Measurements from ENCODE around the gene THOP1. TPM values are rescaled to one million over a fixed set of nuclear protein-coding genes. Genes with fewer than 3 reads are reported as not detected.
A peak's percentile ranks its signal among the peaks of the same experiment; 100 is the strongest.

Gene THOP1
- polyA plus RNA-seq, 1 donor from 2014 or later = 54.4 TPM

- Mint-ChIP-seq H3K4me3 (no peak overlapping the region), H3K36me3 (peaks cover 14% of the 10 kb centered on the region), H3K27ac (no peak overlapping the region), H3K27me3 (no peaks in the 10 kb centered on the region), H3K9me3 (peaks cover 0 to 6% (median 5%) of the 10 kb centered on the region in 3 donors), H3K4me1 (peaks cover 0 to 9% (median 2%) of the 10 kb centered on the region in 3 donors)
These were observed 38.3 kb downstream of the THOP1 start for GRCh38 chr19:2823646-2824045.

- Mint-ChIP-seq H3K27ac (peak overlapping the region in 2 of 3 donors; percentile 21 to 80), H3K27me3 (no peaks in the 10 kb centered on the region), H3K9me3 (peaks cover 2 to 6% (median 5%) of the 10 kb centered on the region in 3 donors), H3K4me1 (peaks cover 0 to 9% (median 2%) of the 10 kb centered on the region in 3 donors), H3K36me3 (peaks cover 14% of the 10 kb centered on the region), H3K4me3 (peak overlapping the region in 1 of 4 donors; percentile 38)
These were observed 38.8 kb downstream of the THOP1 start for GRCh38 chr19:2824129-2824528.

GRCh38 chr19:2827022-2827421 is 41.7 kb downstream of the THOP1 start:
- H3K9me3 Mint-ChIP-seq = peaks cover 6 to 9% (median 8%) of the 10 kb centered on the region in 3 donors
- H3K4me3 Mint-ChIP-seq = no peak overlapping the region
- no peak overlapping the region for H3K27ac Mint-ChIP-seq
- H3K27me3 Mint-ChIP-seq = no peaks in the 10 kb centered on the region
- H3K36me3 Mint-ChIP-seq = peaks cover 16% of the 10 kb centered on the region
- peaks cover 0 to 2% (median 2%) of the 10 kb centered on the region in 3 donors for H3K4me1 Mint-ChIP-seq

GRCh38 chr19:2827840-2828489 is 42.7 kb downstream of the THOP1 start:
- no peak overlapping the region for H3K4me3 Mint-ChIP-seq
- peaks cover 22% of the 10 kb centered on the region for H3K36me3 Mint-ChIP-seq
- peaks cover 6 to 9% (median 8%) of the 10 kb centered on the region in 3 donors for H3K9me3 Mint-ChIP-seq
- H3K4me1 Mint-ChIP-seq = peaks cover 0 to 2% (median 2%) of the 10 kb centered on the region in 3 donors
- H3K27me3 Mint-ChIP-seq = no peaks in the 10 kb centered on the region
- peak overlapping the region in 1 of 3 donors; percentile 57 for H3K27ac Mint-ChIP-seq

DNA sequence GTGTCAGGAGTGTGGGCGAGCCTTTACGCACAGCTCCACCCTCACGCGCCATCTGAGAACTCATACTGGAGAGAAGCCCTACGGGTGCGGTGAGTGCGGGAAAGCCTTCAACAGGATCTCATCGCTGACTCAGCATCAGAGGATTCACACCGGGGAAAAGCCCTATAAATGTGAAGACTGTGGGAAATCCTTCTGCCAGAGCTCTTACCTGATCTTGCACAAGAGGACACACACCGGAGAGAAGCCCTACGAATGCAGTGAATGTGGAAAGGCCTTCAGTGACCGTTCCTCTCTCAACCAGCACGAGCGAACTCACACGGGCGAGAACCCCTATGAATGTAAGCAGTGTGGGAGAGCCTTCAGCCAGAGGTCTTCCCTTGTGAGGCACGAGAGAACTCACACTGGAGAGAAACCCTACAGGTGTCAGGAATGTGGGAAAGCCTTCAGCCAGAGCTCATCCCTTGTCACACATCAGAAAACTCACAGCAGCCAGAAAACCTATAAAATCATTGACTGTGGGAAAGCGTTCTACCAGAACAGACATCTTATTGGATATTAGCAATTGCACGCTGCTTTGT is 49.1 kb downstream of the THOP1 start:
- peaks cover 29% of the 10 kb centered on the region for H3K36me3 Mint-ChIP-seq
- H3K4me3 Mint-ChIP-seq = no peak overlapping the region
- H3K27ac Mint-ChIP-seq = no peak overlapping the region
- peaks cover 7 to 27% (median 9%) of the 10 kb centered on the region in 3 donors for H3K9me3 Mint-ChIP-seq
- no peaks in the 10 kb centered on the region for H3K27me3 Mint-ChIP-seq
- no peaks in the 10 kb centered on the region for H3K4me1 Mint-ChIP-seq

GRCh38 chr19:2837430-2837829 is 52.1 kb downstream of the THOP1 start:
- peaks cover 4 to 6% (median 4%) of the 10 kb centered on the region in 3 donors for H3K4me1 Mint-ChIP-seq
- no peak overlapping the region for H3K27ac Mint-ChIP-seq
- H3K27me3 Mint-ChIP-seq = no peaks in the 10 kb centered on the region
- H3K36me3 Mint-ChIP-seq = peaks cover 24% of the 10 kb centered on the region
- H3K9me3 Mint-ChIP-seq = peaks cover 7 to 20% (median 7%) of the 10 kb centered on the region in 3 donors
- H3K4me3 Mint-ChIP-seq = no peak overlapping the region

DNA sequence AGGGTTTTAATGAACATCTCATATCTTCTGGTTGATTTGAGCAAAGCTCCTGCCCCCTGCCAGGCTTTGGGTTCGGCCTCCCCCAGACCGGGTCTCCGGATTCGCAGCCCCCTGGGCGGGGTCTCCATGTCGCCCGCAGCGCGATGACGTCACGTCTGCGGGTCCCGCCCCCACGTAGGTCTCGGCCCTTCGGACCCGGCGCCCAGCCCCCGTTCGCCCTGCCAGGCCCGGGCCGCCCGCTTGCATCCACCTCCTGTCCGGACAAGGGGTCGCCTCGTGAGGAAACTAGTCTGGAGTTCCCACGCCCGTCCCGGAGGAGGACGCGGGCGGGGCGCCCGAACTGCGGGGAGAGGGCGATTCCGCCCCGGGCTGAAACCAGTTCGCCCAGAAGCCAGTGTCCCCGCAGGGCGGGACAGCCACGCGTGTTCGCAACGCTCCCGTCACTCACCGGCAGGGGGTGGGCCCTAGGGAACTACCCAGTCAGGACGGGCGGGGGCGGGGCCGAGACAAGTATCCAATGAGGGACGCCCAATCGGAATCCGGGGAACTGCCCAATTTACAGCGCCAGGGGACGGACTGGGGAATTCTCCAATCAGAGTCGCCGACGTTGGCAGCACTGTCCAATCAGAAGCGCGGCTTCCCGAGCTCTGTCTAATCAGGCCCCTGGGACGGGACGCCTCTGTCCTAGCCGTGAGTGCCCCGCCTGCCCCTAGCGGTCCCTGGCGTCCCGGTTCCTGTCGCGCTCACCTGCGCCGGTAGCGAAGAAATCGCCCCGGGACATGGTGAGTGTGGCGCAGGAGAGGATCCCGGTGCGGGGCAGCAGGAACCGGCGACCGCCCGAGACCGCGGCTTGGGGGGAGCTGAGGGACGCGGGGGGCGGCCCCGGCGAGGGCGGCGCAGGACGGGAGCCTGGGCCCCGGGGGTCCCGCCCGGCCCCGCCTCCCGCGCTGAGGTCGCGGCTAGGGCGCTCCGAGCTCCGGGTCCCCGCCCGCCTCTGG is 55.8 kb downstream of the THOP1 start, which contains the start of gene ZNF555:
TSS of gene ZNF555 (plus strand) at position 682 of the 998 bp plus-strand sequence. CDS start at position 780, 98 bp downstream.
- H3K27me3 Mint-ChIP-seq = no peaks in the 10 kb centered on the region
- peak within 1 kb of the TSS; percentile 92 to 99 (median 97) for H3K4me3 Mint-ChIP-seq
- H3K27ac Mint-ChIP-seq = peak within 1 kb of the TSS; percentile 90 to 95 (median 91)
- H3K4me1 Mint-ChIP-seq = peaks cover 10 to 17% (median 12%) of the 10 kb centered on the region in 3 donors
- H3K9me3 Mint-ChIP-seq = peaks cover 0 to 8% (median 7%) of the 10 kb centered on the region in 3 donors
- H3K36me3 Mint-ChIP-seq = peaks cover 17% of the 10 kb centered on the region

GRCh38 chr19:2841855-2842574 is 56.7 kb downstream of the THOP1 start:
- Mint-ChIP-seq H3K4me3 (peak overlapping the region; percentile 73 to 92 (median 86)), H3K27me3 (no peaks in the 10 kb centered on the region), H3K27ac (peak overlapping the region in 2 of 3 donors; percentile 19 to 78), H3K36me3 (peaks cover 8% of the 10 kb centered on the region), H3K9me3 (peaks cover 0 to 4% (median 0%) of the 10 kb centered on the region in 3 donors), H3K4me1 (peaks cover 10 to 17% (median 12%) of the 10 kb centered on the region in 3 donors)

GRCh38 chr19:2845107-2845506 is 59.8 kb downstream of the THOP1 start:
- Mint-ChIP-seq H3K27ac (peak overlapping the region in 1 of 3 donors; percentile 26), H3K9me3 (peaks cover 2 to 8% (median 2%) of the 10 kb centered on the region in 3 donors), H3K4me1 (peaks cover 10 to 20% (median 15%) of the 10 kb centered on the region in 3 donors), H3K36me3 (peaks cover 9% of the 10 kb centered on the region), H3K27me3 (no peaks in the 10 kb centered on the region), H3K4me3 (peak overlapping the region in 1 of 4 donors; percentile 65)

GRCh38 chr19:2846180-2846894 is 61.0 kb downstream of the THOP1 start:
- Mint-ChIP-seq H3K27me3 (no peaks in the 10 kb centered on the region), H3K4me3 (peak overlapping the region in 1 of 4 donors; percentile 28), H3K9me3 (peaks cover 4 to 15% (median 11%) of the 10 kb centered on the region in 3 donors), H3K27ac (peak overlapping the region in 2 of 3 donors; percentile 5 to 52), H3K4me1 (peaks cover 10 to 20% (median 17%) of the 10 kb centered on the region in 3 donors), H3K36me3 (peaks cover 19% of the 10 kb centered on the region)

DNA sequence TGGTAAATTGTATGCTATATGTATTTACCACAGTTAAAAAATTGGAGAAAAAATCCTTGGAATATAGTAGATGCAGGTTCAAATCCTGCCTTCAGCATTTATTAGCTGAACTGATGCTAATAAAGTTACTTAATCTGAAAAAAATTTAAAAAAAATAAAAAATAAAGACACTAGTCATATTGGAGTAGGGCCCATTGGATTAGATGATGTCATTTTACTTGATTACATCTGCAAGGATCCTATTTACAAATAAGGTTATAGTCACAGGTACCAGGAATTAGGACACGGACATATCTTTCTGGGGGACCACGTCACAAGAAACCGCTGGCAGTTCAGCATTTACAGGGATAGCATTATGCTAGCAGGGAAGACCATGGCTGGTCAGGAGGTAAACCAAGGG is 62.2 kb downstream of the THOP1 start:
- no peaks in the 10 kb centered on the region for H3K27me3 Mint-ChIP-seq
- H3K4me1 Mint-ChIP-seq = peaks cover 5 to 16% (median 13%) of the 10 kb centered on the region in 3 donors
- no peak overlapping the region for H3K27ac Mint-ChIP-seq
- no peak overlapping the region for H3K4me3 Mint-ChIP-seq
- peaks cover 29% of the 10 kb centered on the region for H3K36me3 Mint-ChIP-seq
- H3K9me3 Mint-ChIP-seq = peaks cover 7 to 20% (median 18%) of the 10 kb centered on the region in 3 donors

DNA sequence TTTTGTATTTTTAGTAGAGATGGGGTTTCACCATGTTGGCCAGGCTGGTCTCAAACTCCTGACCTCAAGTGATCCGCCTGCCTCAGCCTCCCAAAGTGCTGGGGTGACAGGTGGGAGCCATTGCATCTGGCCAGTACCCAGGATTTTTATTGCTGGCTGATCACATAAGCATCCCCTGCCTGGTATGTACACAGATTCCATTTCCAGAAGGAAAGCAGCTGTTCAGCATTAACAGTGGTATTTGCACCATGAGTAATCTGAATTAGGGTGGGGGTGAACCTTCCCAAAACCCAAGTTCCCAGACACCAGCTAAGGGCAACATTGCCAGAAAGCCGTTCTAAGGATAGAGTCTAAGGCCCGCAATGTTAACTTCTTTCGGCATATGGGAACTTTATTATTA is 63.3 kb downstream of the THOP1 start:
- Mint-ChIP-seq H3K27ac (no peak overlapping the region), H3K27me3 (no peaks in the 10 kb centered on the region), H3K9me3 (peaks cover 13 to 27% (median 20%) of the 10 kb centered on the region in 3 donors), H3K4me3 (no peak overlapping the region), H3K36me3 (peaks cover 39% of the 10 kb centered on the region), H3K4me1 (peaks cover 0 to 7% (median 5%) of the 10 kb centered on the region in 3 donors)

DNA sequence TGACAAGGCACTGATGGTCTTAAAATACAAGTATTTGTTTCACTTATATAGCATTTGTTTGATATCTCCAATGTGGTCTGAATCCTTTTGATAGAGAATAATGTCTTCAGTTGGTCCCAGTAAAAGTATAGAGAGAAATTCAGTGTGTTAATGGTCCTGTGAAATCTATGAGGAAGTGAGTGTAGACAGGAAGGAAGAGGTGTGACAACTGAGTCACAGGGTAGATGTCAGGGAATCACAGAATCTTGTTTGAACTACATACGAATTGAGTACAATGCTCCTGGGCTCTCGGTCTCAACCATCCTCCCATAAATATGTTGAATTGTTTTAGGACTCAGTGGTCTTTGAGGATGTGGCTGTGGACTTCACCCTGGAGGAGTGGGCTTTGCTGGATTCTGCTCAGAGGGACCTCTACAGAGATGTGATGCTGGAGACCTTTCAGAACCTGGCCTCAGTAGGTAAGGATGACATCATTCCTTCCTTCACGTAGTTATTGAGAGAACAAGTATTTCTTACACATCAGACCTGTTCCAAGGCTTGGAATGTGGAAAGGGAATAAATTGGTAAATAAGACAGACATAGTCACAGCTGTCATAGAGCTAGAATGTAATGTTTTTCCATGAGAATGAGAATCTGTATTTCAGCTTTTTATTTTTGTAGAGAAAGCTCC is 65.1 kb downstream of the THOP1 start:
- Mint-ChIP-seq H3K4me3 (no peak overlapping the region), H3K27ac (no peak overlapping the region), H3K27me3 (no peaks in the 10 kb centered on the region), H3K9me3 (peaks cover 17 to 40% (median 25%) of the 10 kb centered on the region in 3 donors), H3K4me1 (peaks cover 0 to 7% (median 5%) of the 10 kb centered on the region in 3 donors), H3K36me3 (peaks cover 40% of the 10 kb centered on the region)

All from IgD-negative memory B cell (primary cell).